ENCODE measurements around the gene METTL26. TPM values are rescaled to one million over a fixed set of nuclear protein-coding genes. Genes with fewer than 3 reads are reported as not detected.

METTL26 gene
- total and polyA plus RNA-seq, 2 experiments from 2014 or later, result 155 to 218 TPM

GRCh38 chr16:644556-644955 lies 8.5 kb upstream of the METTL26 start:
- H3K36me3 ChIP-seq (ENCODE audit: low read depth), result no peaks in the 10 kb centered on the region
- in situ Hi-C loops (cut with MboI), result no loop called here
- H3K79me2 ChIP-seq (ENCODE audit: insufficient read depth), result peaks cover 29% of the 10 kb centered on the region
- WGBS, 2 experiments (ENCODE audit: low coverage in 1 of 2, low lambda C conversion rate in 2 of 2, missing lambda C conversion rate in 2 of 2), result 84 to 89% methylated on average over 12 of the region's 12 CpGs
- no peak for DNase-seq
- 0 out of 2 replicates have a peak, but pooled peaks cover 1% of the 10 kb centered on the region for H3F3A ChIP-seq (ENCODE audit: insufficient read depth)
- H3K27ac ChIP-seq, result no peak overlapping the region
- H3K9me2 ChIP-seq (ENCODE audit: insufficient read depth), result no peaks in the 10 kb centered on the region
- no peaks in the 10 kb centered on the region for H3K9me3 ChIP-seq (ENCODE audit: low read depth)
- no peak overlapping the region for H3K4me3 ChIP-seq
- H3K4me1 ChIP-seq (ENCODE audit: insufficient read depth), result 0 out of 2 replicates have a peak, but pooled peaks cover 4% of the 10 kb centered on the region
- TF ChIP-seq EZH2phosphoT487 (IDR thresholded peaks at IDR 0.05; ENCODE audit: insufficient read depth, low read depth) (no peak), EZH2 (IDR thresholded peaks at IDR 0.05; ENCODE audit: insufficient read depth, poor library complexity, severe bottlenecking) (no peak)
- H3K27me3 ChIP-seq (replicated peaks; ENCODE audit: insufficient read depth), result no peaks in the 10 kb centered on the region
- H3K4me2 ChIP-seq (ENCODE audit: unreplicated experiment), result no peak overlapping the region
- no peak overlapping the region for H3K9ac ChIP-seq
- no peak overlapping the region for H2AFZ ChIP-seq
- no peaks in the 10 kb centered on the region for H4K20me1 ChIP-seq (ENCODE audit: insufficient read depth)

GRCh38 chr16:643050-643368 lies 6.9 kb upstream of the METTL26 start:
- peak overlapping the region; percentile 76 for H3K4me3 ChIP-seq
- H3K4me1 ChIP-seq (ENCODE audit: insufficient read depth), result 0 out of 2 replicates have a peak, but pooled peaks cover 4% of the 10 kb centered on the region
- H2AFZ ChIP-seq, result no peak overlapping the region
- no peaks in the 10 kb centered on the region for H3K9me2 ChIP-seq (ENCODE audit: insufficient read depth)
- H3K9ac ChIP-seq, result peak overlapping the region; percentile 80
- in situ Hi-C loops (cut with MboI), result no loop called here
- H4K20me1 ChIP-seq (ENCODE audit: insufficient read depth), result no peaks in the 10 kb centered on the region
- H3K27me3 ChIP-seq (replicated peaks; ENCODE audit: insufficient read depth), result no peaks in the 10 kb centered on the region
- no peaks in the 10 kb centered on the region for H3K9me3 ChIP-seq (ENCODE audit: low read depth)
- no peak overlapping the region for H3K27ac ChIP-seq
- no peak for DNase-seq
- H3F3A ChIP-seq (ENCODE audit: insufficient read depth), result peaks cover 9% of the 10 kb centered on the region
- WGBS, 2 experiments (ENCODE audit: low coverage in 1 of 2, low lambda C conversion rate in 2 of 2, missing lambda C conversion rate in 2 of 2), result 76 to 87% methylated on average over 11 to 13 of the region's 13 CpGs
- no peak for TF ChIP-seq EZH2phosphoT487 (IDR thresholded peaks at IDR 0.05; ENCODE audit: insufficient read depth, low read depth)
- no peak for TF ChIP-seq EZH2 (IDR thresholded peaks at IDR 0.05; ENCODE audit: insufficient read depth, poor library complexity, severe bottlenecking)
- peaks cover 19% of the 10 kb centered on the region for H3K79me2 ChIP-seq (ENCODE audit: insufficient read depth)
- H3K36me3 ChIP-seq (ENCODE audit: low read depth), result no peaks in the 10 kb centered on the region
- peak overlapping the region; percentile 79 for H3K4me2 ChIP-seq (ENCODE audit: unreplicated experiment)

- peak; percentile 64 for DNase-seq
- no peak overlapping the region for H3K27ac ChIP-seq
- WGBS, 2 experiments (ENCODE audit: low coverage in 1 of 2, low lambda C conversion rate in 2 of 2, missing lambda C conversion rate in 2 of 2), result 12 to 19% methylated on average over 31 to 44 of the region's 72 CpGs
These were observed 6.3 kb upstream of the METTL26 start for GRCh38 chr16:642189-643049.

GRCh38 chr16:641326-642188 lies 5.5 kb upstream of the METTL26 start, which contains the start of gene MCRIP2:
Gene MCRIP2 (plus strand): TSS chr16:641828. CDS start chr16:641992, 164 bp downstream.
- Histone ChIP-seq H3K27ac (no peak within 1 kb of the TSS), H3K27me3 (replicated peaks; ENCODE audit: insufficient read depth) (no peaks in the 10 kb centered on the region), H3K36me3 (ENCODE audit: low read depth) (no peaks in the 10 kb centered on the region), H3K9ac (peak within 1 kb of the TSS; percentile 80), H3K79me2 (ENCODE audit: insufficient read depth) (0 out of 2 replicates have a peak, but pooled peaks cover 5% of the 10 kb centered on the region), H3F3A (ENCODE audit: insufficient read depth) (peaks cover 9% of the 10 kb centered on the region), H3K4me2 (ENCODE audit: unreplicated experiment) (peak within 1 kb of the TSS; percentile 79), H4K20me1 (ENCODE audit: insufficient read depth) (no peaks in the 10 kb centered on the region), H2AFZ (peak within 1 kb of the TSS; percentile 72), H3K9me3 (ENCODE audit: low read depth) (no peaks in the 10 kb centered on the region), H3K4me1 (ENCODE audit: insufficient read depth) (0 out of 2 replicates have a peak, but pooled peaks cover 4% of the 10 kb centered on the region), H3K4me3 (peak within 1 kb of the TSS; percentile 76), H3K9me2 (ENCODE audit: insufficient read depth) (no peaks in the 10 kb centered on the region)
- WGBS, 2 experiments (ENCODE audit: low coverage in 1 of 2, low lambda C conversion rate in 2 of 2, missing lambda C conversion rate in 2 of 2), result 2 to 6% methylated on average over 44 to 48 of the region's 81 CpGs
- no peak for TF ChIP-seq EZH2 (IDR thresholded peaks at IDR 0.05; ENCODE audit: insufficient read depth, poor library complexity, severe bottlenecking)
- TF ChIP-seq EZH2phosphoT487 (IDR thresholded peaks at IDR 0.05; ENCODE audit: insufficient read depth, low read depth), result no peak
- in situ Hi-C loops (cut with MboI), result no loop called here
- DNase-seq, result peak; percentile 88

More at GRCh38 chr16:642189-643049, 6.3 kb upstream of the METTL26 start:
- Histone ChIP-seq H3K27me3 (replicated peaks; ENCODE audit: insufficient read depth) (no peaks in the 10 kb centered on the region), H3K4me1 (ENCODE audit: insufficient read depth) (0 out of 2 replicates have a peak, but pooled peaks cover 4% of the 10 kb centered on the region), H3F3A (ENCODE audit: insufficient read depth) (peaks cover 9% of the 10 kb centered on the region), H2AFZ (peak overlapping the region; percentile 72), H4K20me1 (ENCODE audit: insufficient read depth) (no peaks in the 10 kb centered on the region), H3K9me3 (ENCODE audit: low read depth) (no peaks in the 10 kb centered on the region), H3K9ac (peak overlapping the region; percentile 80), H3K36me3 (ENCODE audit: low read depth) (no peaks in the 10 kb centered on the region), H3K79me2 (ENCODE audit: insufficient read depth) (peaks cover 14% of the 10 kb centered on the region), H3K4me3 (peak overlapping the region; percentile 76), H3K9me2 (ENCODE audit: insufficient read depth) (no peaks in the 10 kb centered on the region), H3K4me2 (ENCODE audit: unreplicated experiment) (peak overlapping the region; percentile 79)
- in situ Hi-C loops (cut with MboI), result no loop called here
- TF ChIP-seq EZH2 (IDR thresholded peaks at IDR 0.05; ENCODE audit: insufficient read depth, poor library complexity, severe bottlenecking), result no peak
- TF ChIP-seq EZH2phosphoT487 (IDR thresholded peaks at IDR 0.05; ENCODE audit: insufficient read depth, low read depth), result no peak

All from GM23248 (cell line).